Measurements from ENCODE around the gene ARHGEF7. TPM values are rescaled to one million over a fixed set of nuclear protein-coding genes. Genes with fewer than 3 reads are reported as not detected.
A peak's percentile ranks its signal among the peaks of the same experiment; 100 is the strongest.

The ARHGEF7 gene
- total and polyA plus RNA-seq, 8 donors: 52.8 to 86.0 (median 72.2) TPM

GRCh38 chr13:111227405-111227804 is 112.3 kb downstream of the ARHGEF7 start:
- intact Hi-C loops (cut with DNase I): no loop called here

GRCh38 chr13:111228262-111229144 is 113.4 kb downstream of the ARHGEF7 start:
- Histone ChIP-seq H3K27me3 (no peaks in the 10 kb centered on the region), H3K4me1 (peaks cover 0 to 9% of the 10 kb centered on the region in 2 donors), H3K36me3 (peaks cover 0 to 28% of the 10 kb centered on the region in 2 donors), H3K9me3 (no peaks in the 10 kb centered on the region), H3K27ac (no peak overlapping the region), H3K4me3 (no peak overlapping the region)
- intact Hi-C loops (cut with DNase I): no loop called here
- ATAC-seq: no peak
- TF ChIP-seq CTCF (IDR thresholded peaks at IDR 0.05): no peak
- DNase-seq: no peak

More at GRCh38 chr13:111227405-111227804, 112.3 kb downstream of the ARHGEF7 start:
- no peak overlapping the region for H3K27ac ChIP-seq
- no peaks in the 10 kb centered on the region for H3K27me3 ChIP-seq
- peaks cover 0 to 9% of the 10 kb centered on the region in 2 donors for H3K4me1 ChIP-seq
- ATAC-seq (no peak), DNase-seq (no peak)
- H3K9me3 ChIP-seq: no peaks in the 10 kb centered on the region
- no peak for TF ChIP-seq CTCF (IDR thresholded peaks at IDR 0.05)
- H3K4me3 ChIP-seq: no peak overlapping the region
- H3K36me3 ChIP-seq: peaks cover 0 to 28% of the 10 kb centered on the region in 2 donors

GRCh38 chr13:111230385-111230930 is 115.3 kb downstream of the ARHGEF7 start:
- DNase-seq (peak in 1 of 4 donors; percentile 70), ATAC-seq (no peak)
- Histone ChIP-seq H3K4me1 (peaks cover 0 to 4% of the 10 kb centered on the region in 2 donors), H3K36me3 (peaks cover 0 to 37% of the 10 kb centered on the region in 2 donors), H3K9me3 (no peaks in the 10 kb centered on the region), H3K27me3 (no peaks in the 10 kb centered on the region), H3K4me3 (no peak overlapping the region), H3K27ac (no peak overlapping the region)
- TF ChIP-seq CTCF (IDR thresholded peaks at IDR 0.05): no peak
- intact Hi-C loops (cut with DNase I): no loop called here

GRCh38 chr13:111232191-111232590 is 117.1 kb downstream of the ARHGEF7 start:
- H3K4me3 ChIP-seq: no peak overlapping the region
- no peak for DNase-seq
- no peak for TF ChIP-seq CTCF (IDR thresholded peaks at IDR 0.05)

GRCh38 chr13:111233080-111233479 is 118.0 kb downstream of the ARHGEF7 start:
- no peaks in the 10 kb centered on the region for H3K9me3 ChIP-seq
- H3K4me1 ChIP-seq: no peaks in the 10 kb centered on the region
- H3K4me3 ChIP-seq: no peak overlapping the region
- intact Hi-C loops (cut with DNase I): no loop called here
- no peak overlapping the region for H3K27ac ChIP-seq
- H3K27me3 ChIP-seq: no peaks in the 10 kb centered on the region
- ATAC-seq (no peak), DNase-seq (no peak)
- H3K36me3 ChIP-seq: peaks cover 0 to 33% of the 10 kb centered on the region in 2 donors
- no peak for TF ChIP-seq CTCF (IDR thresholded peaks at IDR 0.05)

More at GRCh38 chr13:111232191-111232590, 117.1 kb downstream of the ARHGEF7 start:
- ATAC-seq: no peak
- no peaks in the 10 kb centered on the region for H3K4me1 ChIP-seq
- no peaks in the 10 kb centered on the region for H3K27me3 ChIP-seq
- H3K36me3 ChIP-seq: peaks cover 0 to 37% of the 10 kb centered on the region in 2 donors
- no peaks in the 10 kb centered on the region for H3K9me3 ChIP-seq
- intact Hi-C loops (cut with DNase I): no loop called here
- H3K27ac ChIP-seq: no peak overlapping the region
